Activated T-cell treated with anti-CD3 and anti-CD28 coated beads for 1 hour (primary cell): Measurements from ENCODE around the gene ADM2.
"Not testable (repeated sequence)": the region's sequence is repeated elsewhere in the genome, so short reads cannot be mapped to it uniquely, and the experiment has no call there.

ENCODE experiments used
- DNase-seq: peaks from one replicate; pipeline ENCODE4 v3.0.0-alpha.2; 2020; ENCODE audit warnings: low read depth

Gene ADM2

GRCh38 chr22:50525858-50526107, 44.4 kb downstream of the ADM2 start:
- no peak for DNase-seq

GRCh38 chr22:50526108-50526833, 44.9 kb downstream of the ADM2 start:
- DNase-seq: peak; percentile 74

GRCh38 chr22:50526834-50527801, 45.8 kb downstream of the ADM2 start:
- no peak for DNase-seq

GRCh38 chr22:50527921-50528681, 46.8 kb downstream of the ADM2 start:
- no peak for DNase-seq

- DNase-seq: no peak
Observed at GRCh38 chr22:50528682-50529415, 47.5 kb downstream of the ADM2 start.

- DNase-seq: no peak
Observed at GRCh38 chr22:50529416-50529896, 48.1 kb downstream of the ADM2 start.

GRCh38 chr22:50529897-50530579, 48.7 kb downstream of the ADM2 start, which contains the start of gene TYMP:
TYMP (minus strand) TSS chr22:50530012; CDS start chr22:50529709, 303 bp downstream.
- peak; percentile 52 for DNase-seq

GRCh38 chr22:50530580-50530876, 49.2 kb downstream of the ADM2 start:
- DNase-seq: no peak

GRCh38 chr22:50530877-50531545, 49.7 kb downstream of the ADM2 start:
- peak; percentile 76 for DNase-seq

- DNase-seq: peak; percentile 62
Observed at GRCh38 chr22:50531546-50531961, 50.2 kb downstream of the ADM2 start.

GRCh38 chr22:50531962-50532674, 50.8 kb downstream of the ADM2 start:
- DNase-seq: no peak

- DNase-seq: no peak
Observed at GRCh38 chr22:50532824-50533796, 51.8 kb downstream of the ADM2 start.

GRCh38 chr22:50533856-50534711, 52.7 kb downstream of the ADM2 start:
- not testable (repeated sequence) for DNase-seq

GRCh38 chr22:50535113-50535512, 53.8 kb downstream of the ADM2 start:
- no peak for DNase-seq
